NAMALWA (cell line): ENCODE measurements around the gene POMT1.
"Not testable (repeated sequence)": the region's sequence is repeated elsewhere in the genome, so short reads cannot be mapped to it uniquely, and the experiment has no call there.

Experiments
- DNase-seq: peaks from one replicate; pipeline ENCODE4 v3.0.0-alpha.2; 2015; ENCODE audit warnings: low spot score

Gene POMT1

GRCh38 chr9:131496844-131497405 is 5.8 kb upstream of the POMT1 start:
- no peak for DNase-seq

- no peak for DNase-seq
Observed at GRCh38 chr9:131499254-131499767, 3.4 kb upstream of the POMT1 start.

GRCh38 chr9:131500377-131500776 is 2.3 kb upstream of the POMT1 start:
- no peak for DNase-seq

GRCh38 chr9:131500939-131501541 is 1.7 kb upstream of the POMT1 start:
- peak; percentile 30 for DNase-seq

- peak; percentile 39 for DNase-seq
Observed at GRCh38 chr9:131503626-131504465, 1.1 kb downstream of the POMT1 start.

- no peak for DNase-seq
Observed at GRCh38 chr9:131505012-131505411, 2.3 kb downstream of the POMT1 start.

GRCh38 chr9:131511416-131511815 is 8.7 kb downstream of the POMT1 start:
- DNase-seq = no peak

- DNase-seq = no peak
Observed at GRCh38 chr9:131511880-131512279, 9.2 kb downstream of the POMT1 start.

GRCh38 chr9:131513177-131513576 is 10.5 kb downstream of the POMT1 start:
- DNase-seq = peak; percentile 64

GRCh38 chr9:131515559-131516031 is 12.9 kb downstream of the POMT1 start:
- not testable (repeated sequence) for DNase-seq

GRCh38 chr9:131516100-131516499 is 13.4 kb downstream of the POMT1 start:
- no peak for DNase-seq

GRCh38 chr9:131516930-131517329 is 14.2 kb downstream of the POMT1 start:
- DNase-seq = no peak

- DNase-seq = no peak
Observed at GRCh38 chr9:131517761-131518190, 15.1 kb downstream of the POMT1 start.

GRCh38 chr9:131518553-131518952 is 15.8 kb downstream of the POMT1 start:
- DNase-seq = no peak

- no peak for DNase-seq
Observed at GRCh38 chr9:131520503-131520902, 17.8 kb downstream of the POMT1 start.

- DNase-seq = no peak
Observed at GRCh38 chr9:131521203-131521602, 18.5 kb downstream of the POMT1 start.

GRCh38 chr9:131521822-131522221 is 19.1 kb downstream of the POMT1 start:
- DNase-seq = no peak

GRCh38 chr9:131522257-131523085 is 19.8 kb downstream of the POMT1 start:
- DNase-seq = no peak

GRCh38 chr9:131523086-131523388 is 20.3 kb downstream of the POMT1 start:
- no peak for DNase-seq

- no peak for DNase-seq
Observed at GRCh38 chr9:131523451-131524435, 21.0 kb downstream of the POMT1 start.
